GM12878 (cell line): ENCODE data around the gene ACAT2. TPM values are rescaled to one million over a fixed set of nuclear protein-coding genes. Genes with fewer than 3 reads are reported as not detected.

Source experiments
- ATAC-seq: fragments of 200-7000 bp; cut with Tn5 transposase; 3 replicates; pipeline ENCODE4 v1.9.1; 2020; ENCODE audit warnings: mild to moderate bottlenecking, moderate library complexity
- BruUV-seq: library from RNA; stranded (reverse); fragments of 400-500 nt; replicated peaks from 2 replicates; lab custom pipeline; 2021; lab: Mats Ljungman, UMichigan
- CTCF ChIA-PET: fragments of 300-600 bp; sonication (Branson Sonifier 250); formaldehyde crosslinking; extraction: SDS; loops from one replicate; lab custom pipeline; 2021; ENCODE audit warnings: inconsistent platforms; lab: Yijun Ruan, JAX
- POLR2A ChIA-PET: fragments of 350-600 bp; formaldehyde crosslinking; extraction: SDS; loops from one replicate; lab custom pipeline; 2021; ENCODE audit warnings: inconsistent platforms; lab: Charles Lee
- RAD21 ChIA-PET: fragments of 300-600 bp; sonication (Branson Sonifier 250); formaldehyde crosslinking; loops from one replicate; lab custom pipeline; 2023; ENCODE audit warnings: antibody characterized with exemption; ENCODE audit not compliant: unreplicated experiment; lab: Charles Lee
- SMC1A ChIA-PET: fragments of 300-600 bp; sonication (Branson Sonifier 250); formaldehyde crosslinking; loops from one replicate; lab custom pipeline; 2023; ENCODE audit not compliant: unreplicated experiment, uncharacterized antibody; lab: Charles Lee
- DNase-seq: peaks from one replicate; pipeline ENCODE4 v3.0.0-alpha.2; 2011; ENCODE audit warnings: low read depth, low spot score
- FAIRE-seq: peaks from 3 replicates; lab custom pipeline; 2011; peaks lifted over from hg19 to GRCh38; lab: Jason Lieb, UNC
- H2AFZ ChIP-seq: 2 replicates; pipeline ENCODE4 v1.6.0; 2011; ENCODE audit warnings: low read depth, low read length, control low read depth; ENCODE audit not compliant: control insufficient read depth
- H3K27ac ChIP-seq: 2 replicates; pipeline ENCODE4 v1.5.1; 2011; ENCODE audit warnings: control low read depth; ENCODE audit not compliant: control insufficient read depth, insufficient read depth
- H3K27me3 ChIP-seq, 2 experiments: replicated peaks in 1 of 2; 2 replicates each; pipeline versions ENCODE4 v1.6.0 to v1.6.1; 2011; ENCODE audit warnings: low read length in 1 of 2; ENCODE audit not compliant: control insufficient read depth in 2 of 2, insufficient read depth in 2 of 2
- H3K36me3 ChIP-seq, 2 experiments: 2 replicates each; pipeline ENCODE4 v1.5.1; 2011; ENCODE audit warnings: low read length in 1 of 2; ENCODE audit not compliant: control insufficient read depth in 2 of 2, insufficient read depth in 2 of 2
- H3K4me1 ChIP-seq: 2 replicates; pipeline ENCODE4 v1.6.1; 2011; ENCODE audit warnings: mild to moderate bottlenecking, low read length, moderate library complexity, mixed read lengths; ENCODE audit not compliant: control insufficient read depth, insufficient read depth
- H3K4me2 ChIP-seq: 2 replicates; pipeline ENCODE4 v1.6.0; 2011; ENCODE audit warnings: control low read depth; ENCODE audit not compliant: control insufficient read depth, insufficient read depth
- H3K4me3 ChIP-seq: fragments of 200-600 bp; sonication (generic); 2 replicates; pipeline ENCODE4 v1.5.1; 2016
- H3K79me2 ChIP-seq: 2 replicates; pipeline ENCODE4 v1.6.0; 2011; ENCODE audit warnings: low read length; ENCODE audit not compliant: control insufficient read depth, insufficient read depth
- H3K9ac ChIP-seq: 2 replicates; pipeline ENCODE4 v1.8.0; 2011; ENCODE audit warnings: low read length, control low read depth, mixed read lengths; ENCODE audit not compliant: control insufficient read depth, insufficient read depth
- H3K9me3 ChIP-seq: replicated peaks from 3 replicates; pipeline ENCODE4 v1.5.1; 2011; ENCODE audit warnings: mild to moderate bottlenecking, low read length; ENCODE audit not compliant: control insufficient read depth, insufficient read depth
- H4K20me1 ChIP-seq: 2 replicates; pipeline ENCODE4 v1.6.0; 2011; ENCODE audit not compliant: control insufficient read depth, insufficient read depth
- CEBPZ ChIP-seq: fragments of 150-350 bp; IDR thresholded peaks from 2 replicates; pipeline ENCODE4 v1.6.1; 2016; ENCODE audit warnings: low read depth, low read length
- CHD1 ChIP-seq: IDR thresholded peaks from 2 replicates; pipeline ENCODE4 v1.6.1; 2012; ENCODE audit warnings: low read depth, low read length, improper control_type of control experiment
- NRF1 ChIP-seq: conservative IDR thresholded peaks from 2 replicates; pipeline ENCODE4 v1.6.1; 2011; ENCODE audit warnings: mild to moderate bottlenecking, low read depth, low read length, improper control_type of control experiment
- REST ChIP-seq: IDR thresholded peaks from 2 replicates; pipeline ENCODE4 v1.6.1; 2012; ENCODE audit warnings: mild to moderate bottlenecking, low read depth, low read length
- RFX5 ChIP-seq: IDR thresholded peaks from 2 replicates; pipeline ENCODE4 v1.6.1; 2011; ENCODE audit warnings: low read depth, low read length, improper control_type of control experiment
- SMAD5 ChIP-seq: IDR thresholded peaks from 2 replicates; pipeline ENCODE4 v1.6.1; 2016; ENCODE audit warnings: antibody characterized with exemption, low read depth
- SP1 ChIP-seq: IDR thresholded peaks from one replicate; pipeline ENCODE4 v1.6.1; 2011; ENCODE audit warnings: low read depth, low read length
- TCF3 ChIP-seq: IDR thresholded peaks from 2 replicates; pipeline ENCODE4 v1.6.1; 2012; ENCODE audit warnings: low read depth, mild to moderate bottlenecking, low read length, borderline replicate concordance; ENCODE audit not compliant: insufficient read depth
- WRNIP1 ChIP-seq: IDR thresholded peaks from 2 replicates; pipeline ENCODE4 v1.6.1; 2011; ENCODE audit warnings: low read depth, low read length, improper control_type of control experiment, borderline replicate concordance
- ZBTB4 ChIP-seq: fragments of 450-650 bp; formaldehyde crosslinking; IDR thresholded peaks from 2 replicates; pipeline ENCODE4 v1.4.0; 2022; ENCODE audit warnings: mild to moderate bottlenecking, moderate library complexity
- WGBS: methylation state at CpG from one replicate; pipeline ENCODE4 v1.1.6; 2016; ENCODE audit warnings: low lambda C conversion rate; ENCODE audit not compliant: insufficient replicate concordance, insufficient coverage; ENCODE audit errors: missing lambda C conversion rate; 5-methylcytosine and 5-hydroxymethylcytosine counted together
- in situ Hi-C: fragments of 300-500 bp; cut with MboI; formaldehyde crosslinking; loops from 9 replicates; pipeline ENCODE4 v1.14.3; 2018; ENCODE audit warnings: mixed read lengths
- intact Hi-C: fragments of 100-400 bp; cut with micrococcal nuclease; formaldehyde crosslinking; loops from one replicate; pipeline ENCODE4 v1.14.2; 2022; ENCODE audit not compliant: unreplicated experiment
- polyA plus RNA-seq, 11 experiments: library from polyadenylated mRNA; depleted of rRNA in 4 of 11; unstranded in 6 of 11; stranded (reverse) in 5 of 11; fragments of >200 nt; fragmentation: Nextera tagmentation in 4 of 11; fragmentation: Illumina TruSeq in 1 of 11; extraction: Ambion mirVana in 4 of 11; extraction: Trizol in 1 of 11; gene quantifications; 1 replicate in 1 of 11; 2 replicates in 10 of 11; pipeline versions ENCODE4 v1.2.1 to v1.2.3, GENCODE V29; 2011 to 2016; ENCODE audit warnings: inconsistent platforms in 2 of 11, missing spikeins in 2 of 11, low read depth in 1 of 11
- total RNA-seq, 4 experiments: library from RNA; depleted of rRNA in 3 of 4; stranded (reverse); fragments of >200 nt in 3 of 4; fragmentation: Illumina TruSeq in 1 of 4; extraction: Trizol in 1 of 4; gene quantifications; 2 replicates each; pipeline versions ENCODE4 v1.2.1 to v1.2.3, GENCODE V29; 2013 to 2021

The ACAT2 gene
- total and polyA plus RNA-seq, 10 of the 15 experiments (the other 5 are each of a cell fraction or from before 2014, with no cell fraction given) = 87.9 to 257 (median 132) TPM

- Histone ChIP-seq H2AFZ (no peak overlapping the region), H3K4me2 (no peak overlapping the region), H3K9me3 (no peaks in the 10 kb centered on the region), H3K36me3 (peaks cover 10 to 30% of the 10 kb centered on the region in 2 experiments), H4K20me1 (no peaks in the 10 kb centered on the region), H3K4me1 (no peaks in the 10 kb centered on the region), H3K9ac (no peak overlapping the region), H3K79me2 (no peaks in the 10 kb centered on the region), H3K4me3 (no peak overlapping the region), H3K27me3 (no peaks in the 10 kb centered on the region), H3K27ac (no peak overlapping the region)
- BruUV-seq = no TSS peak
- 100% methylated on average over 6 of the region's 6 CpGs for WGBS
- ATAC-seq = no peak
- FAIRE-seq = no peak
- RAD21 ChIA-PET = no interaction called here
- no peak for DNase-seq
- CTCF ChIA-PET = interaction anchor here (1.6 kb wide), 1 partner anchor 23 kb away, joined by 3 read pairs; no protein-coding TSS in a partner anchor
- POLR2A ChIA-PET = interaction anchor here (0.9 to 2.0 kb wide), 2 partner anchors 8 to 24 kb away, joined by 3 to 5 read pairs; partner anchors contain the start of gene ACAT2
- in situ Hi-C loops (no loop called here), intact Hi-C loops (no loop called here)
- SMC1A ChIA-PET = no interaction called here
- TF ChIP-seq ZBTB4 (CRISPR knock-in tag) (no peak), RFX5 (no peak), TCF3 (no peak), SP1 (no peak), CEBPZ (no peak), WRNIP1 (no peak), NRF1 (no peak), REST (no peak), SMAD5 (no peak), CHD1 (no peak)
Observed at GRCh38 chr6:159753081-159753872, 8.6 kb upstream of the ACAT2 start.
